NCI-H1105 treated with DMSO at 0.1 percent for 48 hours (cell line): ENCODE results near the gene PCDHGC3.
A peak's percentile ranks its signal among the peaks of the same experiment; 100 is the strongest.

ENCODE experiments used
- DNase-seq: peaks from one replicate; lab custom pipeline; 2025; lab: John Stamatoyannopoulos, UW

PCDHGC3 gene

GRCh38 chr5:141508440-141508797 lies 32.7 kb downstream of the PCDHGC3 start:
- no peak for DNase-seq

DNA sequence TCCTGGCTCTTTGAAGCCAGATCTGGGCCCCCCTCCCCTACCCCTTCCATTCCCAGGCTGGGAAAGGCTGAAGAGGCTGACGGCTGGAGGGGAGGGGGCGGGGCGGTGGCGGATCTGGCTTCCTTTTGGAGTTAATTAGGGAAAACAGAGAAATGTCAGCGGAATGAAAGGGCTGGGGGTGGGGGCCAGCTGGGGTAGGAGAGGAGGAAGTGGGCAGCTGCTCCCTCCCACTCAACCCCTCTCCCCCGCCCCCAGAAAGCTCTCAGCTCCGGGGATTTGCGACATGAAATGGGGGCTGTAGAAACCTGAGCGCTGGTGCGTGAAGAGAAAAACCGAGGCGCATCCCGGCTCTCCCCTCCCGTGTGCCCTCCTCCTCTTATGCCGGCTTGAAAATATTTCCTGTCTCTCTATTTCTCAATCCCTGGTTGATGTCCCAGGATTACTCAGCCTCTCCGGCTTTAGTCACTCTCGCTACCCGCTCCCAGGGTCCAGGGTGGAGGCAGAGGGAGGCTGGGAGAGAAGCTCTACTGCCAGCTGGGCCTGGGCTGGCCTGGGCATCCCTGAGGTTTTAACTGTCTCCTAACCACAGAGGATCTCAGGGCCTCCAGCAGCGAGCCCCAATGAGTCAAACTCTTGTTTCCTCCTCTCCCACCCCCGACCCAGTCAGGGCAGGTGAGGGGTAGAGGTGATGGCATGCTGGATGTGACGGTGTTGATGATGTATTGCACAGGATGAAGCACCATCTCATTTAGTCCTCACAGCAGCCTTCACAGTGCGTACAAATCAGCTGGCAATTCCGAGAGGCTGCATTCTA lies 33.2 kb downstream of the PCDHGC3 start:
- peak; percentile 31 for DNase-seq

DNA sequence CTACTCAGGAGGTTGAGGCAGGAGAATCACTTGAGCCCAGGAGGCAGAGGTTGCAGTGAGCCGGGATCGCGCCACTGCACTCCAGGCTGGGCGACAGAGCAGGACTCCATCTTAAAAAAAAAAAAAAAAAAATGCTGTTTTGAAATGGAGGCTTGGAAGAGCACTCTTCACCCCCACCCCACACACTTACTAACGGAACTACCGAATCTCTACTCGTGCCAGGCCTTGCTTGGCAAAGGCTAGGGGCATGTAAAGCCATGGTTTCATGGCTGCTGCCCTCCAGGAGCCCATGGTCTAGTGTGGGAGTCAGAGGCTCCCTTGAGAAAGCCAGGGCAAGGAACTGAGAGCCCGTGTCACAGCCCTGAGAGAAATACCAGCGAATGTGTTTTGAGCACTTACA lies 34.4 kb downstream of the PCDHGC3 start:
- DNase-seq, result no peak

DNA sequence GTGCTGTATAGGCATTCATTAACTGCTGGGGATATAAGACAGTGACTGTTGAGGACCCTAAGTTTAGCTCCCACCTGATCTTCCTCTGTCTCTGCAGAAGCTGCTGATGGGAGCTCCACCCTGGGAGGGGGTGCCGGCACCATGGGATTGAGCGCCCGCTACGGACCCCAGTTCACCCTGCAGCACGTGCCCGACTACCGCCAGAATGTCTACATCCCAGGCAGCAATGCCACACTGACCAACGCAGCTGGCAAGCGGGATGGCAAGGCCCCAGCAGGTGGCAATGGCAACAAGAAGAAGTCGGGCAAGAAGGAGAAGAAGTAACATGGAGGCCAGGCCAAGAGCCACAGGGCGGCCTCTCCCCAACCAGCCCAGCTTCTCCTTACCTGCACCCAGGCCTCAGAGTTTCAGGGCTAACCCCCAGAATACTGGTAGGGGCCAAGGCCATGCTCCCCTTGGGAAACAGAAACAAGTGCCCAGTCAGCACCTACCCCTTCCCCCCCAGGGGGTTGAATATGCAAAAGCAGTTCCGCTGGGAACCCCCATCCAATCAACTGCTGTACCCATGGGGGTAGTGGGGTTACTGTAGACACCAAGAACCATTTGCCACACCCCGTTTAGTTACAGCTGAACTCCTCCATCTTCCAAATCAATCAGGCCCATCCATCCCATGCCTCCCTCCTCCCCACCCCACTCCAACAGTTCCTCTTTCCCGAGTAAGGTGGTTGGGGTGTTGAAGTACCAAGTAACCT lies 35.3 kb downstream of the PCDHGC3 start:
- DNase-seq, result no peak

- no peak for DNase-seq
These were observed 36.1 kb downstream of the PCDHGC3 start for GRCh38 chr5:141511771-141512325.

- DNase-seq, result peak; percentile 52
These were observed 36.7 kb downstream of the PCDHGC3 start for GRCh38 chr5:141512390-141512910.

- DNase-seq, result peak; percentile 27
These were observed 37.3 kb downstream of the PCDHGC3 start for GRCh38 chr5:141512911-141513626.

DNA sequence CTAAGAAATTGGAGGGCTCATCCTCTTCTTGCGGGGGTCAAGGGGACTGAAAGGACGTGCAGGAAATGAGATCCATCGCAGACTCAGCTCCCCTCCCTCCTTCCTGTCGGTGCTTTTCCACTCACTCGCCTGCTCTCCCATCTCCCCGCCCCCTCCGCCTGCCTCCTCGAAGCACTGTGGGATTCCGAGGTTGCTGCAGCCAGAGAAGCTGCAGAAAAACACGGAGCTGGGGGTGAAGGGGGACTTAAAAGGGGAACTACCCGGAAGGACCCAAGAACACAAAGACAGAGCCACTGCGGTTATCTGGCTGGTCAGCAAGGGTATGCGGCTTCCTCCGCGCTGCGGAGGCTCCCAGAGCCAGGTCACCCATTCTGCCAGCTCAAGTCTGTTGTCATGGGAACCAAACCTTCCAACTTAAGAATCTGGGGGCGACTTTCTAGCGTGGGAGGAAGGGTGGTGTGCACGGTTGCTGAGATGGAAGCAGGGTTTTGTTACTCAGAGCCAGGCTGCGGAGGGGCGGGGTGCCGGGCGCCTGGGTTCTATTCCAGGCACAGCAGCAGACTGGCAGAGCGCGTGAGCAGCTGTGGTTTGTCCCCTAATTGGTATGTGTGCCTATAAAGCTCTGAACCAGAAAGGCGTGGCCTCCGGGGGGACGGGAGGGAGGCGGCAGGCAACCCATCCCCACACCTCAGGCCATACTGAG lies 38.0 kb downstream of the PCDHGC3 start:
- peak; percentile 38 for DNase-seq

GRCh38 chr5:141514330-141515133 lies 38.8 kb downstream of the PCDHGC3 start:
- DNase-seq, result peak; percentile 57

DNA sequence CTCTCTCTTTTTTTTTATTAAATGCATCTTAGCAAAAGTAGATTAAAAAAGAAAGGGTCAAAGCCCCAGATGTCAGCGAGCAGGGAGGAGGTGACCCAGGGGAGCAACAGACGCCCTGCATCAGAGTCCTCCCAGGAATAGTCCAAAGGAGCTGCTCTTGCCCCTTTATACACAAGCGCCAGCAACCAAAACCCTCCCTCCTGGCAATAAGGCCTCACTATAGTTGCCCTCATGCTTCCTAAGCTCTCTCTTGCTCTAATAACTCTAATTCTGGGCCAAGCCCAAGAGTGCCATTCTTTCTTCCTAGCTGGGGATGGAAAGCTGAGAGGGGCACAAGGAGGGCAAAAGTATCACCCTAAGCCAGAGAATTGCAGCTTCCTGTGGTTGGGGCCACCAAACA lies 39.4 kb downstream of the PCDHGC3 start:
- DNase-seq, result no peak

DNA sequence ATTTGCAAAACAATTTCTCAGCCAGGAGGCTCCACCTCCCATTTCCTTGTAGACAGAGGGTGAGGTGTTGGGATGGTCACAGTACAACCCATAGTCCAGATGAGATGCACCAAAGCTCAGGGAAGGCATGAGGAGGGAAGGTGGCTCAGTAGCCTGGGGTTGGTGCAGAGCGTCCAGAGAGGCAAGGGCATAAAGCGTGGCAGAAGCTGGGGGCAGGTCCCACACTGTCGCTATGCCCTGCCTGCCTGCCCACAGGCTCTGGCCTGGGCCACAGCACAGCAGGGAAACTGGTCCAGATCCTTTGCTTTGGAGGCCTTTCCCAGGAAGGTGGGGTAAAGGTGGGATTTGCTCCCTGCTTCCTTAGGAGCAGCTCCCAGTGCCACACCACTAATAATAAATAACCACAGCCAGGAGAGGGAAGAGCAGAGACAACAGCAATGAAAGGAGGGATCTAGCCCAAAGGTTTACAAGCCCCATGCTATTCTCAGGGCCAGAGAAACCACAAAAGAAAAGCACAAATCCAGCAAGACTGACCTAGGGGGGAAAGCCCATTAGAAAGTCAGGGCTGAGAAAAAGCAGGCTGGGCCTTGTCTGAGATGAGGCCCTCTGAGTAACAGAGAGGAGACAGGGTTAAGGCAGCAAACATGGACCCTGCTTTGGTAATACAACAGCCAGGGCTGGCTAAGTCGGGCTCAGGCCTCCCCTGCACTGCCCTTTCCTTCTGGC lies 40.3 kb downstream of the PCDHGC3 start:
- no peak for DNase-seq

- DNase-seq, result no peak
These were observed 40.9 kb downstream of the PCDHGC3 start for GRCh38 chr5:141516672-141517025.

- DNase-seq, result no peak
These were observed 41.5 kb downstream of the PCDHGC3 start for GRCh38 chr5:141517312-141517711.

DNA sequence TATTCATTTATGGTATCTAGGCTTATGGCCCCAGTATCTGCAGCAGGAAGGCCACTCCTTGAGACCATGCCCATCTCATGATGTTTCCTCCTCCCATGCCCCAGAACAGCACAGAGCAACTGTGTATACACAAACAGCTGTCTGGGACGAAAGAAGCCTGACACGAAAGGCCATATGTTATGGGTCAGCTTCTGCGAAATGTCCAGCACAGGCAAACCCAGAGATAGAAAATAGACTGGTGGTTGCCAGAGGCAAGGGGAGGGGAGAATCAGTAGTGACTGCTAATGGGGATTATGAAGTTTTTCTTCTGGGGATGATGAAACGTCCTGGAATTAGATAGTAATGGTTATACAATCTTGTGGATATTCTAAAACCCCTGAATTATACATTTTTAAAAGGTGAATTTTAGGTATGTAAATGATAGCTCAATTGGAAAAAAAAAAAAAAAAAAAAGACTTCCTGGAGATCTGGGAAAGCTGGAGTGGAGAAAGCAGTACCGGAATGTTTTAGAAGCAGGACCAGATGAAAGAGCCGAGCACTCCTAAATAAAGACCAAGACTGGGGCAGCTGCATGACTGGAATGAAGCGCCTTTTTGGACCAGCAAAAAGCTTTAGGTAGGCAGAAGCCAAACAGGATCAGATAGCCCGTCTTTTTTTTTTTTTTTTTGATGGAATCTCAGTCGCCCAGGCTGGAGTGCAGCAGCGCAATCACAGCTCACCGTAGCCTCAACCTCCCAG lies 42.3 kb downstream of the PCDHGC3 start:
- no peak for DNase-seq

GRCh38 chr5:141518618-141519015 lies 42.9 kb downstream of the PCDHGC3 start:
- no peak for DNase-seq

- DNase-seq, result no peak
These were observed 44.1 kb downstream of the PCDHGC3 start for GRCh38 chr5:141519605-141520565.

DNA sequence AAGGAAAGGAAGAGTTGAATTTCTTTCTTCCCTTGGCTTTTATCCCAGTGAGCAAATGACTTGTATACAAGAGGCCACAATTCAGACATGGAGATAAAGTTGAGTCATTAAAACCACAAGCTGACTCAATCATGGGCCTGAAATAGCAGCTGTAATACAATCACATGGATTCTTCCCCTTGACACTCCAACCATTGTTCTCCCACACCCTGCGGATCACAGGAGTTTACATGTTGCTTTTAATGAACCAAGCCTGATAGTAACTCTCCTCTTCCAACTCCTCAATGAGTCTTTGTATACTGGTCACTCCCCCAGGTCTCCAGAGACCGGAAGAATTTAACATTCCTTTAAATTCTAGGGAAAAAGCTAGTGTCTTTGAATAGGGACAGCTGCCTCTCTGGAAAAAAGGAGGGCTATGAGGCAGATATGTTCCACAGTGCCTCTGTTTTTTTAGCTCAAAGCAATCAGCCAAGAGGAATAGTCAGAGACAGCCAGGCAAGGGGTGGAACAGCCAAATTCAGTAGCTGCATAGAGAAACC lies 45.5 kb downstream of the PCDHGC3 start:
- DNase-seq, result no peak

- DNase-seq, result no peak
These were observed 46.5 kb downstream of the PCDHGC3 start for GRCh38 chr5:141522301-141522700.
